ENCODE measurements around the gene DRD1. TPM values are rescaled to one million over a fixed set of nuclear protein-coding genes. Genes with fewer than 3 reads are reported as not detected.

Gene DRD1
- total RNA-seq, 3 donors from 2014 or later (not counting 1 experiment from before 2014, with no cell fraction given), result not detected

DNA sequence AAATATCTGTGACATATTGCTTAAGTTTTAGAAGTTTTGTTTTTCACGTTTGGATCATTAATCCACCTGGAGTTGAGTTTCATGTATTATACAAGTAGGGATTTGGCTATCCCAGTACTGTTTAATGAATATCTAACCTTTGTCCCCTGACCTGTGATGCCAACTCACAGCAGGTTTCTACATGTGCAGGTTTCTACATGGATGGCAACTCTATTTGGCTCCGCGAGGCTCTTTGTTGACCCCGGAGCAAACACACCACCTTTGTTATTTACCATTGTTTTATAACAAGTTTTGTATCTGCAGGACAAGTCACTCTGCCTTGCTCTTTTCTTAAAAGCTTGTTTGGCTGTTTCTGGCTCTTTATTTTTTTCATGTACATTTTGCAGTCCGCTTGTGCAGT, 33.5 kb upstream of the DRD1 start:
- peaks cover 22% of the 10 kb centered on the region for H3K4me1 ChIP-seq (ENCODE audit: control insufficient read depth, insufficient read depth, low read length)
- H3K27ac ChIP-seq (ENCODE audit: low read length), result no peak overlapping the region
- DNase-seq (no peak), ATAC-seq (no peak)
- H3K4me3 ChIP-seq (ENCODE audit: low read length), result no peak overlapping the region
- Mint-ChIP-seq H3K4me3 (peak overlapping the region; percentile 94), H3K4me1 (peaks cover 38 to 42% of the 10 kb centered on the region in 2 donors), H3K27me3 (ENCODE audit: low read depth in 2 of 2) (peaks cover 13 to 21% of the 10 kb centered on the region in 2 donors), H3K27ac (no peak overlapping the region), H3K9me3 (no peaks in the 10 kb centered on the region), H3K36me3 (no peaks in the 10 kb centered on the region)
- WGBS (ENCODE audit: insufficient coverage), result 92% methylated on average over 4 of the region's 5 CpGs
- H3K9me3 ChIP-seq (ENCODE audit: control insufficient read depth, insufficient read depth, low read length), result no peaks in the 10 kb centered on the region
- no peaks in the 10 kb centered on the region for H3K36me3 ChIP-seq (ENCODE audit: control insufficient read depth, insufficient read depth, low read length)
- H3K27me3 ChIP-seq (ENCODE audit: control insufficient read depth, insufficient read depth, low read length), result no peaks in the 10 kb centered on the region
- intact Hi-C loops (cut with micrococcal nuclease), result no loop called here
- TF ChIP-seq, protein P1, sequence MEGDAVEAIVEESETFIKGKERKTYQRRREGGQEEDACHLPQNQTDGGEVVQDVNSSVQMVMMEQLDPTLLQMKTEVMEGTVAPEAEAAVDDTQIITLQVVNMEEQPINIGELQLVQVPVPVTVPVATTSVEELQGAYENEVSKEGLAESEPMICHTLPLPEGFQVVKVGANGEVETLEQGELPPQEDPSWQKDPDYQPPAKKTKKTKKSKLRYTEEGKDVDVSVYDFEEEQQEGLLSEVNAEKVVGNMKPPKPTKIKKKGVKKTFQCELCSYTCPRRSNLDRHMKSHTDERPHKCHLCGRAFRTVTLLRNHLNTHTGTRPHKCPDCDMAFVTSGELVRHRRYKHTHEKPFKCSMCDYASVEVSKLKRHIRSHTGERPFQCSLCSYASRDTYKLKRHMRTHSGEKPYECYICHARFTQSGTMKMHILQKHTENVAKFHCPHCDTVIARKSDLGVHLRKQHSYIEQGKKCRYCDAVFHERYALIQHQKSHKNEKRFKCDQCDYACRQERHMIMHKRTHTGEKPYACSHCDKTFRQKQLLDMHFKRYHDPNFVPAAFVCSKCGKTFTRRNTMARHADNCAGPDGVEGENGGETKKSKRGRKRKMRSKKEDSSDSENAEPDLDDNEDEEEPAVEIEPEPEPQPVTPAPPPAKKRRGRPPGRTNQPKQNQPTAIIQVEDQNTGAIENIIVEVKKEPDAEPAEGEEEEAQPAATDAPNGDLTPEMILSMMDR (IDR thresholded peaks at IDR 0.05), result no peak

DNA sequence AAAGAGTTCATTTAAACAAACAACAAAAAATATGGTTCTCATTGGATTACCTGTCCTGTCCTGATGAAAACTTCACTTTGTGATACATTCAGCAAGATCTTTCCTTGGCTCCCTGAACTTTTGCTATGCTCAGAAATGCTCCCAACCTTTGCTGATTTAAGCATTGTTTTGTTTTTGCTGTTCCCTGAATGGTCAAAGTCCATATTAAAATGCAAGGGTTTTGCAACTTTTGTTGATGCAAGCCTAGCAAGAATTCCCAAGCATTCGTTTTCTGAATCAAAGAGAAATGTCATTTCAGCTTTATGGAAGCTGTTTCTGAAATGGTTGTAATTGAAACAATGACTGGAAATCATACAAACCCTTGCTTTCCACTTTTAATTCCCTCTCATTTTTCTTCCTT, 31.3 kb upstream of the DRD1 start:
- ATAC-seq, result no peak
- Mint-ChIP-seq H3K4me1 (peaks cover 19 to 23% of the 10 kb centered on the region in 2 donors), H3K4me3 (no peak overlapping the region), H3K36me3 (no peaks in the 10 kb centered on the region), H3K9me3 (no peaks in the 10 kb centered on the region), H3K27ac (no peak overlapping the region), H3K27me3 (ENCODE audit: low read depth in 2 of 2) (peaks cover 21 to 24% of the 10 kb centered on the region in 2 donors)
- Histone ChIP-seq H3K27me3 (ENCODE audit: control insufficient read depth, insufficient read depth, low read length) (no peaks in the 10 kb centered on the region), H3K9me3 (ENCODE audit: control insufficient read depth, insufficient read depth, low read length) (no peaks in the 10 kb centered on the region), H3K36me3 (ENCODE audit: control insufficient read depth, insufficient read depth, low read length) (no peaks in the 10 kb centered on the region), H3K4me1 (ENCODE audit: control insufficient read depth, insufficient read depth, low read length) (peaks cover 17% of the 10 kb centered on the region), H3K4me3 (ENCODE audit: low read length) (no peak overlapping the region), H3K27ac (ENCODE audit: low read length) (no peak overlapping the region)
- WGBS (ENCODE audit: insufficient coverage), result 100% methylated on average over 1 of the region's 1 CpG
- intact Hi-C loops (cut with micrococcal nuclease), result no loop called here
- DNase-seq, result no peak
- TF ChIP-seq, protein P1 (IDR thresholded peaks at IDR 0.05), result no peak

DNA sequence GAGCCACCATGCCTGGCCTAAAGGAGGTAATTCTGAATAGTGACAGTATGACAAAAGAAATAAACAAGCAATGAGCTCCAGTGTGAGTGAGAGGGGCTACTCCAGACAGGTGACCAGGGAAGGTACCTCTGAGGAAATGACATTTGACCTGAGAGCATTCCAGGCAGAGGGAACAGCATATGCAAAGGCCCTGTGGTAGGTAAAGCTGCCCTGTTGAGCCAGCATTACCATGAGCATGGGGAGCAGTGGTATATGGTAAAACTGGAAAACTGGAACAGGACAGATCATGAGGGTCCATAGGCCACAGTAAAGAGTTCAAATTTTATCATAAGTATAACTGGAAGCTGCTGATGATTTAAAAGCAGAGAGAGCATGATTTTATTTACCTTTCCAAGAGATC, 28.4 kb upstream of the DRD1 start:
- intact Hi-C loops (cut with micrococcal nuclease), result no loop called here
- H3K27ac Mint-ChIP-seq, result no peak overlapping the region

DNA sequence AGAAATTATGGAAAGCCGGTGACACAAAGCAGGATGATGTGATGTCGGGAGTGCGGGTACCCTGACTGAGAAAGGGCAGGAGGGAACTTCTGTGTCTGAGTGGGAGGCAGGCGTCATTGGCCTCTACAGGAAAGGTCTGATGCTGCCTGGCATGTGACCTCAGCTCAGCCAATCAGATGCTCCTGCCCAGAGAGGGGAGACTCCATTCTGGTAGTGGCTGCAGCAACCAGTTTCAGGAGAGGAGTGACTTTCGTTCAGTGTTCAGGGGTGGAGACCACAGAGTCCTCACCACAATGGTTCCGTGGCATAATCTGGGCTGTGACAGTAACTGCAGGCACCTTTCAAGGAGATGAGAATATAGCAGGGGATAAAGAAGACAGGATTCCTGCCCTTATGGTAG, 27.6 kb upstream of the DRD1 start:
- Histone ChIP-seq H3K27ac (ENCODE audit: low read length) (no peak overlapping the region), H3K4me1 (ENCODE audit: control insufficient read depth, insufficient read depth, low read length) (no peaks in the 10 kb centered on the region), H3K9me3 (ENCODE audit: control insufficient read depth, insufficient read depth, low read length) (no peaks in the 10 kb centered on the region), H3K4me3 (ENCODE audit: low read length) (no peak overlapping the region), H3K36me3 (ENCODE audit: control insufficient read depth, insufficient read depth, low read length) (no peaks in the 10 kb centered on the region), H3K27me3 (ENCODE audit: control insufficient read depth, insufficient read depth, low read length) (no peaks in the 10 kb centered on the region)
- Mint-ChIP-seq H3K9me3 (no peaks in the 10 kb centered on the region), H3K4me3 (no peak overlapping the region), H3K27ac (no peak overlapping the region), H3K27me3 (ENCODE audit: low read depth in 2 of 2) (peaks cover 24 to 29% of the 10 kb centered on the region in 2 donors), H3K4me1 (no peaks in the 10 kb centered on the region), H3K36me3 (no peaks in the 10 kb centered on the region)
- WGBS (ENCODE audit: insufficient coverage), result 65% methylated on average over 6 of the region's 6 CpGs
- intact Hi-C loops (cut with micrococcal nuclease), result no loop called here
- ATAC-seq (peak in 2 of 3 donors; percentile 27 to 35), DNase-seq (peak in 1 of 2 donors; percentile 55)
- TF ChIP-seq, protein P1 (IDR thresholded peaks at IDR 0.05), result no peak

More for the DNA sequence above, 28.4 kb upstream of the DRD1 start:
- TF ChIP-seq, protein P1 (IDR thresholded peaks at IDR 0.05), result no peak
- Histone ChIP-seq H3K9me3 (ENCODE audit: control insufficient read depth, insufficient read depth, low read length) (no peaks in the 10 kb centered on the region), H3K36me3 (ENCODE audit: control insufficient read depth, insufficient read depth, low read length) (no peaks in the 10 kb centered on the region), H3K27me3 (ENCODE audit: control insufficient read depth, insufficient read depth, low read length) (no peaks in the 10 kb centered on the region), H3K4me1 (ENCODE audit: control insufficient read depth, insufficient read depth, low read length) (no peaks in the 10 kb centered on the region), H3K4me3 (ENCODE audit: low read length) (no peak overlapping the region), H3K27ac (ENCODE audit: low read length) (no peak overlapping the region)
- no peaks in the 10 kb centered on the region for H3K9me3 Mint-ChIP-seq
- H3K4me1 Mint-ChIP-seq, result no peaks in the 10 kb centered on the region
- H3K27me3 Mint-ChIP-seq (ENCODE audit: low read depth in 2 of 2), result peaks cover 21 to 29% of the 10 kb centered on the region in 2 donors
- H3K4me3 Mint-ChIP-seq, result no peak overlapping the region
- ATAC-seq, result no peak
- DNase-seq, result no peak
- no peaks in the 10 kb centered on the region for H3K36me3 Mint-ChIP-seq

Measured in natural killer cell (primary cell).